Stomach (tissue), 9 donors: ENCODE measurements around the gene CRIM1. TPM values are rescaled to one million over a fixed set of nuclear protein-coding genes. Genes with fewer than 3 reads are reported as not detected.
A peak's percentile ranks its signal among the peaks of the same experiment; 100 is the strongest.

ENCODE experiments used
- DNase-seq, 2 donors: peaks; one replicate each; pipeline versions ENCODE4 v3.0.0 to v3.0.0-alpha.2; 2013 to 2019
- H3K27ac ChIP-seq, 5 donors: fragments of 200-600 bp in 4 of 5; sonication (generic) in 4 of 5; one replicate each; pipeline ENCODE4 v1.5.1; 2013 to 2019; ENCODE audit warnings: mild to moderate bottlenecking in 1 of 5, moderate library complexity in 1 of 5
- H3K27me3 ChIP-seq, 3 donors: fragments of 200-600 bp; sonication (generic); one replicate each; pipeline ENCODE4 v1.5.1; 2017 to 2019; ENCODE audit warnings: mixed run types in 1 of 3
- H3K36me3 ChIP-seq, 4 donors: fragments of 200-600 bp; sonication (generic); 1 replicate in 3 of 4; 2 replicates in 1 of 4; pipeline ENCODE4 v1.5.1; 2016 to 2019
- H3K4me1 ChIP-seq, 4 donors: fragments of 200-600 bp; sonication (generic); one replicate each; pipeline ENCODE4 v1.5.1; 2016 to 2019
- H3K4me3 ChIP-seq, 4 donors: fragments of 200-600 bp; sonication (generic) in 3 of 4; one replicate each; pipeline ENCODE4 v1.5.1; 2016 to 2019; ENCODE audit warnings: mild to moderate bottlenecking in 1 of 4
- H3K9me3 ChIP-seq, 4 donors: fragments of 200-600 bp; sonication (generic); one replicate each; pipeline ENCODE4 v1.5.1; 2016 to 2019
- CTCF ChIP-seq, 7 experiments: fragments of 450-650 bp in 4 of 7; fragments of 200-600 bp in 3 of 7; sonication (generic) in 3 of 7; IDR thresholded peaks; one replicate each; pipeline ENCODE4 v1.5.1; 2016 to 2019; ENCODE audit warnings: antibody characterized with exemption in 7 of 7, control low read depth in 2 of 7, mild to moderate bottlenecking in 1 of 7
- EP300 ChIP-seq: sonication (generic); formaldehyde crosslinking; IDR thresholded peaks from one replicate; pipeline ENCODE4 v1.6.1; 2017; ENCODE audit warnings: antibody characterized with exemption
- POLR2A ChIP-seq, 4 donors: fragments of 450-650 bp; IDR thresholded peaks; one replicate each; pipeline ENCODE4 v1.6.1; 2016; ENCODE audit warnings: antibody characterized with exemption in 4 of 4, control low read depth in 2 of 4, mild to moderate bottlenecking in 1 of 4, moderate library complexity in 1 of 4
- POLR2AphosphoS5 ChIP-seq, 3 donors: sonication (generic); formaldehyde crosslinking; IDR thresholded peaks; one replicate each; pipeline ENCODE4 v1.6.1; 2016; ENCODE audit warnings: antibody characterized with exemption in 3 of 3
- WGBS, 5 donors: extraction: QIAGEN DNeasy Blood & Tissue Kit in 3 of 5; methylation state at CpG; one replicate each; pipeline versions ENCODE4 v1.1.5 to v1.1.7; 2013 to 2018; 5-methylcytosine and 5-hydroxymethylcytosine counted together
- intact Hi-C: fragments of 100-400 bp; cut with DNase I; formaldehyde crosslinking; loops from one replicate; pipeline ENCODE4 v1.15.1; 2023; ENCODE audit warnings: low total_unique reads
- polyA plus RNA-seq, 3 donors: library from polyadenylated mRNA; stranded (reverse); fragments of 200-250 nt; gene quantifications; one replicate each; pipeline ENCODE4 v1.2.3, GENCODE V29; 2013
- total RNA-seq, 5 donors: library from RNA; depleted of rRNA; stranded (reverse); fragments of >200 nt; gene quantifications; one replicate each; pipeline versions ENCODE4 v1.1.0 to v1.2.3, GENCODE V29; 2014 to 2016
- donor health status: healthy with polysubstance abuse.
- donor health status: Bipolar disorder and iron deficiency.
- donor health status: healthy.

Gene CRIM1
- total and polyA plus RNA-seq, 8 donors, result 3.1 to 158 (median 50.7) TPM

GRCh38 chr2:36547906-36548305 lies 192.3 kb downstream of the CRIM1 start:
- Histone ChIP-seq H3K9me3 (no peaks in the 10 kb centered on the region), H3K4me1 (peaks cover 0 to 19% (median 8%) of the 10 kb centered on the region in 4 donors), H3K27me3 (no peaks in the 10 kb centered on the region), H3K36me3 (peaks cover 22 to 92% (median 74%) of the 10 kb centered on the region in 4 donors), H3K4me3 (no peak overlapping the region), H3K27ac (no peak overlapping the region)
- 93 to 99% (median 95%) methylated on average over 3 of the region's 3 CpGs for WGBS, 5 donors
- intact Hi-C loops, result no loop called here
- no peak for DNase-seq
- no peak for TF ChIP-seq CTCF (IDR thresholded peaks at IDR 0.05)
- no peak for TF ChIP-seq POLR2AphosphoS5 (IDR thresholded peaks at IDR 0.05)

GRCh38 chr2:36549165-36549574 lies 193.6 kb downstream of the CRIM1 start:
- intact Hi-C loops, result no loop called here
- peaks cover 22 to 93% (median 79%) of the 10 kb centered on the region in 4 donors for H3K36me3 ChIP-seq
- H3K4me1 ChIP-seq, result peaks cover 0 to 19% (median 8%) of the 10 kb centered on the region in 4 donors
- WGBS, 5 donors, result 72 to 83% (median 78%) methylated on average over 7 of the region's 7 CpGs
- peak overlapping the region in 2 of 5 donors; percentile 21 to 36 for H3K27ac ChIP-seq
- no peak overlapping the region for H3K4me3 ChIP-seq
- no peak for TF ChIP-seq POLR2A (IDR thresholded peaks at IDR 0.05)
- no peaks in the 10 kb centered on the region for H3K9me3 ChIP-seq
- H3K27me3 ChIP-seq, result no peaks in the 10 kb centered on the region
- peak in 1 of 2 donors; percentile 39 for DNase-seq

- peaks cover 22 to 93% (median 79%) of the 10 kb centered on the region in 4 donors for H3K36me3 ChIP-seq
- no peak for TF ChIP-seq POLR2AphosphoS5 (IDR thresholded peaks at IDR 0.05)
- no peak overlapping the region for H3K27ac ChIP-seq
- H3K4me1 ChIP-seq, result peaks cover 0 to 19% (median 8%) of the 10 kb centered on the region in 4 donors
- H3K4me3 ChIP-seq, result no peak overlapping the region
- 93 to 98% (median 96%) methylated on average over 5 of the region's 5 CpGs for WGBS, 5 donors
- H3K27me3 ChIP-seq, result no peaks in the 10 kb centered on the region
- DNase-seq, result no peak
- intact Hi-C loops, result no loop called here
- no peaks in the 10 kb centered on the region for H3K9me3 ChIP-seq
These were observed 194.4 kb downstream of the CRIM1 start for GRCh38 chr2:36550006-36550405.

- H3K36me3 ChIP-seq, result peaks cover 15 to 70% (median 63%) of the 10 kb centered on the region in 4 donors
- intact Hi-C loops, result no loop called here
These were observed 198.1 kb downstream of the CRIM1 start for GRCh38 chr2:36553683-36554082.

DNA sequence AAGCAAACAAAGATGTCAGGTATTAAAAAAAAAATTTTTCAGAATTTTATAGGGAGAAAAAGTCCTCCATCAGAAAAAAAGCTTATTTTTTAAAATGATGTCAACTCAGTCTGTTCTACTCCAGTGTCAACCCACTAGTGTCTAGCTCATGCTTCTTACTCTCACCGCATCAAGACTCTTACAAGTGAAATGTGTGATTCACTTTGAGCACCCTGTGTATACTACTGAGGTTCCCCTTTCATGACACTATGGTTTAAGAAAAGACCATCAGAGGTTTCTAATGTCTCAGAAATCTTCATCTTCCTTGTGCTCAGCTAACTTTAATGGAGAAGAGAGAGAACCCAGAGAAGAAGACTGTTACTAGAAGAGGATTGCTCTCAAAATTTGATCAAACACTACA lies 199.0 kb downstream of the CRIM1 start:
- peaks cover 0 to 4% (median 2%) of the 10 kb centered on the region in 4 donors for H3K4me1 ChIP-seq
- intact Hi-C loops, result no loop called here
- WGBS, 5 donors, result 95 to 100% (median 100%) methylated on average over 1 of the region's 1 CpG

More at GRCh38 chr2:36553683-36554082, 198.1 kb downstream of the CRIM1 start:
- peaks cover 0 to 11% (median 6%) of the 10 kb centered on the region in 4 donors for H3K4me1 ChIP-seq
- H3K27me3 ChIP-seq, result no peaks in the 10 kb centered on the region
- no peak for DNase-seq
- no peak overlapping the region for H3K27ac ChIP-seq
- H3K9me3 ChIP-seq, result no peaks in the 10 kb centered on the region
- TF ChIP-seq POLR2AphosphoS5 (IDR thresholded peaks at IDR 0.05) (no peak), CTCF (IDR thresholded peaks at IDR 0.05) (no peak), POLR2A (IDR thresholded peaks at IDR 0.05) (no peak), EP300 (no peak)
- WGBS, 5 donors, result 60 to 87% (median 80%) methylated on average over 4 of the region's 4 CpGs
- no peak overlapping the region for H3K4me3 ChIP-seq

More for the DNA sequence above, 199.0 kb downstream of the CRIM1 start:
- H3K27me3 ChIP-seq, result no peaks in the 10 kb centered on the region
- peaks cover 15 to 64% (median 58%) of the 10 kb centered on the region in 4 donors for H3K36me3 ChIP-seq
- H3K27ac ChIP-seq, result no peak overlapping the region
- no peak overlapping the region for H3K4me3 ChIP-seq
- no peak for DNase-seq
- no peak for TF ChIP-seq POLR2AphosphoS5 (IDR thresholded peaks at IDR 0.05)
- no peak for TF ChIP-seq POLR2A (IDR thresholded peaks at IDR 0.05)
- TF ChIP-seq EP300, result no peak
- no peak for TF ChIP-seq CTCF (IDR thresholded peaks at IDR 0.05)
- H3K9me3 ChIP-seq, result no peaks in the 10 kb centered on the region
